HepG2 (cell line): Measurements from ENCODE around the gene DAO.

Experiments used
- CHCHD3 ChIP-seq: sonication (generic); formaldehyde crosslinking; IDR thresholded peaks from 2 replicates; pipeline ENCODE4 v1.8.0; 2022; ENCODE audit warnings: mild to moderate bottlenecking, missing genetic modification reagents, moderate library complexity
- CTCF ChIP-seq: sonication (generic); formaldehyde crosslinking; IDR thresholded peaks from 2 replicates; pipeline ENCODE4 v1.5.0; 2020; ENCODE audit warnings: mild to moderate bottlenecking, missing genetic modification reagents, moderate library complexity
- ERF ChIP-seq: IDR thresholded peaks from 2 replicates; pipeline ENCODE4 v1.6.1; 2018; ENCODE audit warnings: missing biosample characterization, missing genetic modification reagents
- HNRNPUL1 ChIP-seq: fragments of 200-400 bp; formaldehyde crosslinking; IDR thresholded peaks from 2 replicates; pipeline ENCODE4 v1.6.1; 2017; ENCODE audit warnings: low read depth, mild to moderate bottlenecking, low read length, moderate library complexity
- KLF16 ChIP-seq, 2 experiments: sonication (generic) in 1 of 2; formaldehyde crosslinking in 1 of 2; IDR thresholded peaks; 2 replicates each; pipeline versions ENCODE4 v1.6.1 to v1.8.0; 2016 to 2023; ENCODE audit warnings: missing genetic modification reagents in 2 of 2, missing compliant biosample characterization in 1 of 2
- MYPOP ChIP-seq: sonication (generic); formaldehyde crosslinking; IDR thresholded peaks from 2 replicates; pipeline ENCODE4 v1.8.1; 2023; ENCODE audit warnings: mild to moderate bottlenecking, moderate library complexity, missing genetic modification reagents
- POLR2A ChIP-seq, 2 experiments: IDR thresholded peaks; 2 replicates each; pipeline ENCODE4 v1.6.1; 2011; ENCODE audit warnings: low read depth in 2 of 2, low read length in 2 of 2, mild to moderate bottlenecking in 1 of 2, moderate library complexity in 1 of 2; ENCODE audit not compliant: insufficient read depth in 1 of 2
- POLR2AphosphoS5 ChIP-seq: IDR thresholded peaks from 2 replicates; pipeline ENCODE4 v1.6.1; 2012; ENCODE audit warnings: low read depth, low read length
- RBAK ChIP-seq: sonication (generic); formaldehyde crosslinking; IDR thresholded peaks from 2 replicates; pipeline ENCODE4 v1.5.1; 2020; ENCODE audit warnings: mild to moderate bottlenecking, missing genetic modification reagents
- TAF1 ChIP-seq: sonication (generic); formaldehyde crosslinking; IDR thresholded peaks from 2 replicates; pipeline ENCODE4 v1.4.0; 2020; ENCODE audit warnings: missing genetic modification reagents
- ZBTB8A ChIP-seq: sonication (generic); formaldehyde crosslinking; IDR thresholded peaks from 2 replicates; pipeline ENCODE4 v1.4.0; 2020; ENCODE audit warnings: mild to moderate bottlenecking, low read depth, missing genetic modification reagents, borderline replicate concordance
- ZNF792 ChIP-seq: IDR thresholded peaks from 2 replicates; pipeline ENCODE4 v1.6.1; 2016

- TF ChIP-seq ERF (CRISPR knock-in tag), result no peak
- no peak for TF ChIP-seq ZNF792
- TF ChIP-seq HNRNPUL1, result no peak
- no peak for TF ChIP-seq MYPOP
- no peak for TF ChIP-seq KLF16 (CRISPR knock-in tag; IDR thresholded peaks at IDR 0.05)
- TF ChIP-seq POLR2AphosphoS5, result no peak
- no peak for TF ChIP-seq CHCHD3 (CRISPR knock-in tag)
- TF ChIP-seq RBAK (CRISPR knock-in tag), result no peak
- no peak for TF ChIP-seq TAF1
- no peak for TF ChIP-seq CTCF
- TF ChIP-seq POLR2A (IDR thresholded peaks at IDR 0.05; ENCODE audit: insufficient read depth in 1 of 2, low read depth in 2 of 2, low read length in 2 of 2), result no peak
- no peak for TF ChIP-seq ZBTB8A (CRISPR knock-in tag)
Measured at GRCh38 chr12:108918206-108918605, 38.3 kb downstream of the DAO start.
